Sigmoid colon (tissue), 7 donors: Measurements from ENCODE around the gene VASP. TPM values are rescaled to one million over a fixed set of nuclear protein-coding genes. Genes with fewer than 3 reads are reported as not detected.

Source experiments
- DNase-seq: peaks from one replicate; pipeline ENCODE4 v3.0.0-alpha.2; 2019
- H3K27ac ChIP-seq, 4 donors: fragments of 200-600 bp; sonication (generic); one replicate each; pipeline ENCODE4 v1.5.1; 2016 to 2019; ENCODE audit warnings: mild to moderate bottlenecking in 1 of 4
- H3K27me3 ChIP-seq, 3 donors: fragments of 200-600 bp; sonication (generic); one replicate each; pipeline ENCODE4 v1.5.1; 2019; ENCODE audit warnings: mild to moderate bottlenecking in 1 of 3
- H3K36me3 ChIP-seq, 4 donors: fragments of 200-600 bp; sonication (generic); one replicate each; pipeline ENCODE4 v1.5.1; 2016 to 2019
- H3K4me1 ChIP-seq, 4 donors: fragments of 200-600 bp; sonication (generic); one replicate each; pipeline ENCODE4 v1.5.1; 2017 to 2019
- H3K4me3 ChIP-seq, 4 donors: fragments of 200-600 bp; sonication (generic); one replicate each; pipeline ENCODE4 v1.5.1; 2017 to 2019; ENCODE audit warnings: mild to moderate bottlenecking in 2 of 4, moderate library complexity in 1 of 4
- H3K9me3 ChIP-seq, 4 donors: fragments of 200-600 bp in 3 of 4; sonication (generic) in 3 of 4; one replicate each; pipeline versions ENCODE4 v1.5.1 to v1.6.1; 2013 to 2019
- CTCF ChIP-seq, 4 experiments: fragments of 450-650 bp in 3 of 4; fragments of 200-600 bp in 1 of 4; IDR thresholded peaks; one replicate each; pipeline ENCODE4 v1.5.1; 2016 to 2019; ENCODE audit warnings: antibody characterized with exemption in 4 of 4, mild to moderate bottlenecking in 3 of 4, moderate library complexity in 2 of 4
- EP300 ChIP-seq, 4 donors: sonication (generic); formaldehyde crosslinking; IDR thresholded peaks; one replicate each; pipeline ENCODE4 v1.6.1; 2017; ENCODE audit warnings: antibody characterized with exemption in 4 of 4
- POLR2A ChIP-seq, 2 donors: fragments of 450-650 bp; IDR thresholded peaks; one replicate each; pipeline ENCODE4 v1.6.1; 2016; ENCODE audit warnings: antibody characterized with exemption in 2 of 2, mild to moderate bottlenecking in 2 of 2, moderate library complexity in 2 of 2
- POLR2AphosphoS5 ChIP-seq, 4 donors: sonication (generic); formaldehyde crosslinking; IDR thresholded peaks; one replicate each; pipeline ENCODE4 v1.6.1; 2017; ENCODE audit warnings: antibody characterized with exemption in 4 of 4
- WGBS, 2 donors: extraction: QIAGEN DNeasy Blood & Tissue Kit; methylation state at CpG; one replicate each; pipeline ENCODE4 v1.1.7; 2013; 5-methylcytosine and 5-hydroxymethylcytosine counted together
- intact Hi-C: fragments of 100-400 bp; cut with DNase I; formaldehyde crosslinking; loops from one replicate; pipeline ENCODE4 v1.15.1; 2023
- polyA plus RNA-seq, 3 donors: library from polyadenylated mRNA; stranded (reverse); fragments of 200-250 nt; gene quantifications; one replicate each; pipeline ENCODE4 v1.2.3, GENCODE V29; 2013
- total RNA-seq, 4 donors: library from RNA; depleted of rRNA; stranded (reverse); fragments of >200 nt; gene quantifications; one replicate each; pipeline ENCODE4 v1.1.0, GENCODE V29; 2016
- donor health status: healthy with polysubstance abuse.
- donor health status: Bipolar disorder and iron deficiency.
- donor health status: healthy.

VASP gene
- total and polyA plus RNA-seq, 7 donors: 101 to 223 (median 160) TPM

GRCh38 chr19:45467456-45468158 is 39.7 kb upstream of the VASP start, which contains the start of gene FOSB:
TSS of gene FOSB (plus strand) at chr19:45467996. CDS start at chr19:45468587, 591 bp downstream.
- Histone ChIP-seq H3K36me3 (no peaks in the 10 kb centered on the region), H3K9me3 (no peaks in the 10 kb centered on the region), H3K4me1 (peaks cover 0 to 36% (median 30%) of the 10 kb centered on the region in 4 donors), H3K4me3 (peak within 1 kb of the TSS; percentile 48 to 76 (median 72)), H3K27ac (peak within 1 kb of the TSS; percentile 94 to 97 (median 96)), H3K27me3 (no peaks in the 10 kb centered on the region)
- 0% methylated on average over 56 of the region's 56 CpGs for WGBS, 2 donors
- intact Hi-C loops: no loop called here
- DNase-seq: peak; percentile 98
- peak; percentile 96 to 100 (median 97) for TF ChIP-seq POLR2AphosphoS5 (IDR thresholded peaks at IDR 0.05)
- TF ChIP-seq CTCF (IDR thresholded peaks at IDR 0.05): no peak
- TF ChIP-seq POLR2A (IDR thresholded peaks at IDR 0.05): peak; percentile 84 to 88
- TF ChIP-seq EP300 (IDR thresholded peaks at IDR 0.05): peak; percentile 2 to 78 (median 10)

GRCh38 chr19:45468159-45468651 is 39.1 kb upstream of the VASP start:
- 0 to 1% methylated on average over 31 of the region's 31 CpGs for WGBS, 2 donors
- peaks cover 0 to 36% (median 30%) of the 10 kb centered on the region in 4 donors for H3K4me1 ChIP-seq
- H3K36me3 ChIP-seq: no peaks in the 10 kb centered on the region
- peak; percentile 81 for DNase-seq
- peak overlapping the region; percentile 48 to 76 (median 72) for H3K4me3 ChIP-seq
- intact Hi-C loops: no loop called here
- H3K27ac ChIP-seq: peak overlapping the region; percentile 94 to 97 (median 96)
- H3K9me3 ChIP-seq: no peaks in the 10 kb centered on the region
- no peaks in the 10 kb centered on the region for H3K27me3 ChIP-seq
- no peak for TF ChIP-seq POLR2A (IDR thresholded peaks at IDR 0.05)
- TF ChIP-seq POLR2AphosphoS5 (IDR thresholded peaks at IDR 0.05): no peak
- TF ChIP-seq CTCF (IDR thresholded peaks at IDR 0.05): no peak
- no peak for TF ChIP-seq EP300 (IDR thresholded peaks at IDR 0.05)

- WGBS, 2 donors: 0% methylated on average over 19 of the region's 19 CpGs
- Histone ChIP-seq H3K4me3 (peak overlapping the region; percentile 48 to 76 (median 72)), H3K27ac (peak overlapping the region; percentile 94 to 97 (median 96)), H3K4me1 (peaks cover 0 to 36% (median 30%) of the 10 kb centered on the region in 4 donors), H3K9me3 (no peaks in the 10 kb centered on the region), H3K27me3 (no peaks in the 10 kb centered on the region), H3K36me3 (no peaks in the 10 kb centered on the region)
- intact Hi-C loops: no loop called here
- DNase-seq: no peak
- no peak for TF ChIP-seq EP300 (IDR thresholded peaks at IDR 0.05)
These were observed 38.5 kb upstream of the VASP start for GRCh38 chr19:45468803-45469131.

GRCh38 chr19:45469132-45469944 is 37.9 kb upstream of the VASP start:
- H3K27me3 ChIP-seq: no peaks in the 10 kb centered on the region
- no peaks in the 10 kb centered on the region for H3K36me3 ChIP-seq
- intact Hi-C loops: no loop called here
- peak; percentile 97 for DNase-seq
- peak overlapping the region; percentile 48 to 76 (median 72) for H3K4me3 ChIP-seq
- H3K4me1 ChIP-seq: peaks cover 0 to 36% (median 30%) of the 10 kb centered on the region in 4 donors
- H3K9me3 ChIP-seq: no peaks in the 10 kb centered on the region
- 0 to 1% methylated on average over 66 of the region's 66 CpGs for WGBS, 2 donors
- peak overlapping the region; percentile 94 to 97 (median 96) for H3K27ac ChIP-seq
- TF ChIP-seq CTCF (IDR thresholded peaks at IDR 0.05) (no peak), EP300 (IDR thresholded peaks at IDR 0.05) (peak in 3 of 4 donors; percentile 95 to 98 (median 95)), POLR2AphosphoS5 (IDR thresholded peaks at IDR 0.05) (peak; percentile 79 to 96 (median 84)), POLR2A (IDR thresholded peaks at IDR 0.05) (peak; percentile 16 to 29)
